ENCODE results near the gene CCHCR1. TPM values are rescaled to one million over a fixed set of nuclear protein-coding genes. Genes with fewer than 3 reads are reported as not detected.

The CCHCR1 gene
- 14.1 TPM for total RNA-seq

GRCh38 chr6:31157513-31158139, at the start of gene CCHCR1:
Gene CCHCR1, minus strand, starts transcription at chr6:31157802. Its CDS starts 202 bp downstream, at chr6:31157600.

GRCh38 chr6:31170600-31170881, 12.9 kb upstream of the CCHCR1 start, which contains the start of gene POU5F1:
Gene POU5F1, minus strand, starts transcription at chr6:31170682. Its CDS starts 62 bp downstream, at chr6:31170620.

GRCh38 chr6:31158140-31158862, 699 bp upstream of the CCHCR1 start, which contains the start of gene TCF19:
Gene TCF19, plus strand, starts transcription at chr6:31158589. Its CDS starts 881 bp downstream, at chr6:31159470.

GRCh38 chr6:31138982-31139381, 18.6 kb downstream of the CCHCR1 start, which contains the start of gene PSORS1C2:
Gene PSORS1C2, minus strand, starts transcription at chr6:31139066. Its CDS starts 40 bp downstream, at chr6:31139026.

GRCh38 chr6:31120151-31120915, 37.3 kb downstream of the CCHCR1 start, which contains the start of gene CDSN:
Gene CDSN, minus strand, starts transcription at chr6:31120446. Its CDS starts 27 bp downstream, at chr6:31120419.

GRCh38 chr6:31114541-31114878, 43.1 kb downstream of the CCHCR1 start, which contains the start of gene PSORS1C1:
Gene PSORS1C1, plus strand, starts transcription at chr6:31114800. Its CDS starts 14,833 bp downstream, at chr6:31129633.

GRCh38 chr6:31112478-31112877, 45.1 kb downstream of the CCHCR1 start, which contains the start of gene C6orf15:
Gene C6orf15, minus strand, starts transcription at chr6:31112575. Its CDS starts 20 bp downstream, at chr6:31112555.

Small RNAs within 50 kb of the gene (small RNA-seq; reads per million reads assigned to genes)
- gene POLR2LP1 (ENCODE audit: low replicate concordance), result not detected

Other genes with a start within 250 kb of the CCHCR1 start
- gene GTF2H4, start 249.6 kb downstream of the CCHCR1 start, total RNA-seq, result 36.3 TPM
- gene VARS2, start 243.6 kb downstream of the CCHCR1 start, total RNA-seq, result 41.9 TPM
- gene SFTA2, start 225.6 kb downstream of the CCHCR1 start, total RNA-seq, result not detected
- gene MUCL3, start 216.8 kb downstream of the CCHCR1 start, total RNA-seq, result not detected
- gene MUC21, start 174.1 kb downstream of the CCHCR1 start, total RNA-seq, result not detected
- gene MUC22, start 147.3 kb downstream of the CCHCR1 start, total RNA-seq, result not detected
- gene C6orf15, start 45.2 kb downstream of the CCHCR1 start, total RNA-seq, result not detected
- gene PSORS1C1, start 43.0 kb downstream of the CCHCR1 start, total RNA-seq, result not detected
- not detected for gene CDSN, start 37.4 kb downstream of the CCHCR1 start, total RNA-seq
- not detected for gene PSORS1C2, start 18.7 kb downstream of the CCHCR1 start, total RNA-seq
- gene TCF19, start 787 bp upstream of the CCHCR1 start, total RNA-seq, result 4.1 TPM
- gene POU5F1, start 12.9 kb upstream of the CCHCR1 start, total RNA-seq, result not detected
- gene HLA-C, start 114.3 kb upstream of the CCHCR1 start, total RNA-seq, result 24.1 TPM
- 15.0 TPM for gene HLA-B, start 199.4 kb upstream of the CCHCR1 start, total RNA-seq
- gene MICA, start 245.8 kb upstream of the CCHCR1 start, total RNA-seq, result 0.63 TPM

All from parietal lobe (tissue), 2 donors.